ENCODE measurements around the gene DOK3.
A peak's percentile ranks its signal among the peaks of the same experiment; 100 is the strongest.

The DOK3 gene

GRCh38 chr5:177553671-177554429 is 44.2 kb upstream of the DOK3 start:
- no peak for DNase-seq (ENCODE audit: extremely low read depth, low read depth)
- no peak for TF ChIP-seq CTCF (IDR thresholded peaks at IDR 0.05; ENCODE audit: low read depth, low read length)

DNA sequence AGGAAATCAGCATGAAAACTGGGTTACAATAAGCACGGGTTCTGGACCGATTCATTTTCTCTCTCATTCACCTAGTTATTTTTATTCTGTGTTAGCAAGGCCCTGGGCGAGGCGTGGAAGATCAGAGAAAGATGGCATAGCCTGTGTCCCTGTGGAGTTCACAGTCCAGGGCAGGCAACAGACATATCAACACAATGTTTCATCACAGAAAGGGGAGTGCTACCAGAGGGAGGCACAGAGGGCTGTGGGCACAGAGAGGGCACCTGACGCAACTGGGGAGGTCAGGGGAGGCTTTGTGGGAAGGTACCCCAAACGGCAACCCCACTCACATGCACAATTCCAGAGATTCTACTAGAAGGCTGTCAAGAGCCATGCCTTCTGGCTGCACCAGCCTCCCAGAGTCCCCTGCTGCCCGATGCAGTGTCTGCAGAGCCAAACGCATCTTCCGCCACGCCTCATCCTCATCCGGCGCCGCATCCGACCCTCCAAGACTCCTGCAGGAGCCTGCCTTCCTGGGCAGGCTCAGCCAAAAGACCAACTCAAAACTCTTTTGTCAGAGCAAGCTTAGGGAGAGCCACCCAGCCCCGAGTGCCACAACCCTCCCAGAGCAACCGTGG is 43.3 kb upstream of the DOK3 start:
- no peak for DNase-seq (ENCODE audit: extremely low read depth, low read depth)
- TF ChIP-seq CTCF (IDR thresholded peaks at IDR 0.05; ENCODE audit: low read depth, low read length), result peak; percentile 22

GRCh38 chr5:177550122-177550521 is 40.5 kb upstream of the DOK3 start:
- no peak for TF ChIP-seq CTCF (IDR thresholded peaks at IDR 0.05; ENCODE audit: low read depth, low read length)
- no peak for DNase-seq (ENCODE audit: extremely low read depth, low read depth)

- no peak for TF ChIP-seq CTCF (IDR thresholded peaks at IDR 0.05; ENCODE audit: low read depth, low read length)
- DNase-seq (ENCODE audit: extremely low read depth, low read depth), result no peak
Observed at GRCh38 chr5:177548495-177548894, 38.9 kb upstream of the DOK3 start.

- no peak for DNase-seq (ENCODE audit: extremely low read depth, low read depth)
Observed at GRCh38 chr5:177547736-177548135, 38.1 kb upstream of the DOK3 start.

DNA sequence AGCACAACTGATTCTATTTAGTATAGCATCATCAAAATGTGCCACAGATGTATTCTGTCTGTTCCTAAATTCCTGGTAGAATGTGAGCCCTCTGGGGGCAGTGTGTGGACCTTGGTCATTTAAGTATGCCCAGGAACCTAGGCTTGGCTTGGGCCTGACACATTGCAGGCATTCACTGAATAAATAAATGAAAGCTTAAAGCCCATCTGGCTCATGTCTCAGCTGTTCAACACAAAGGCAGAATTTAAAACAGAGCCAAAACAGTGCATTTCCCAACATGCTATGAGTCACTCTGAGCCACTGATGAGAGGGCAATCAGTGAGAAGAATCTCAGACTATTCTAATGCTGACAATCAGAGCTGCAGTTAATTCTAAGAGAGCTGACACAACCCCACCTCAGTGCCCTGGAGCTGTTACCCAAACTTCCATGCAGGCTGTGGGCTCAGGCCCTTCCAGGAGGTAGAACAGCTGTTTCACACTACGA is 36.7 kb upstream of the DOK3 start:
- no peak; the same call in none of the 2 replicates for TF ChIP-seq CTCF (IDR thresholded peaks at IDR 0.05; ENCODE audit: low read depth, low read length)
- peak; percentile 95 for DNase-seq (ENCODE audit: extremely low read depth, low read depth)

More at GRCh38 chr5:177547736-177548135, 38.1 kb upstream of the DOK3 start:
- no peak for TF ChIP-seq CTCF (IDR thresholded peaks at IDR 0.05; ENCODE audit: low read depth, low read length)
